ENCODE results near the gene ZFAND3.

DNA sequence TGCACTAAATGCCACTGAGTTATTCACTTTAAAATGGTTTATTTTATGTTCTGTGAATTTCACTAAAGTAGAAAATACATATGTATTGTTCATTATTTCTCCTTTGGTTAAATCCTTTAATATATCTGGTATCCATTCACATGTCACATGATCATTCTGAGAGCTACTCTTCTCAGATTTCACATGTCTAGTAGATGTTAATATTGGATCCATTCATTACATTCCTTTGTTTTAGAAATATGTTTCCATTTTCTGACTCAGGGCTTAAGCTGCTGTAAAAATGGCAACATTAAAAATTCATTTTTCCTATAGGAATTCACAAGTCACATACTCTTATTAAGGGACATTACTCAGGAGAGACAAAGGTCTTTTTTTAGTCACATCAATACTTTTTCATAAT is 205.4 kb downstream of the ZFAND3 start:
- TF ChIP-seq, protein P1, sequence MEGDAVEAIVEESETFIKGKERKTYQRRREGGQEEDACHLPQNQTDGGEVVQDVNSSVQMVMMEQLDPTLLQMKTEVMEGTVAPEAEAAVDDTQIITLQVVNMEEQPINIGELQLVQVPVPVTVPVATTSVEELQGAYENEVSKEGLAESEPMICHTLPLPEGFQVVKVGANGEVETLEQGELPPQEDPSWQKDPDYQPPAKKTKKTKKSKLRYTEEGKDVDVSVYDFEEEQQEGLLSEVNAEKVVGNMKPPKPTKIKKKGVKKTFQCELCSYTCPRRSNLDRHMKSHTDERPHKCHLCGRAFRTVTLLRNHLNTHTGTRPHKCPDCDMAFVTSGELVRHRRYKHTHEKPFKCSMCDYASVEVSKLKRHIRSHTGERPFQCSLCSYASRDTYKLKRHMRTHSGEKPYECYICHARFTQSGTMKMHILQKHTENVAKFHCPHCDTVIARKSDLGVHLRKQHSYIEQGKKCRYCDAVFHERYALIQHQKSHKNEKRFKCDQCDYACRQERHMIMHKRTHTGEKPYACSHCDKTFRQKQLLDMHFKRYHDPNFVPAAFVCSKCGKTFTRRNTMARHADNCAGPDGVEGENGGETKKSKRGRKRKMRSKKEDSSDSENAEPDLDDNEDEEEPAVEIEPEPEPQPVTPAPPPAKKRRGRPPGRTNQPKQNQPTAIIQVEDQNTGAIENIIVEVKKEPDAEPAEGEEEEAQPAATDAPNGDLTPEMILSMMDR (IDR thresholded peaks at IDR 0.05) = no peak
- no peak for TF ChIP-seq POLR2A (IDR thresholded peaks at IDR 0.05)

All from testis (tissue), 2 donors.